HepG2 (cell line): ENCODE results near the gene ZBP1. TPM values are rescaled to one million over a fixed set of nuclear protein-coding genes. Genes with fewer than 3 reads are reported as not detected.

ENCODE experiments used
- CCDC6 ChIP-seq: sonication (generic); formaldehyde crosslinking; IDR thresholded peaks from 2 replicates; pipeline ENCODE4 v1.8.1; 2022; ENCODE audit warnings: mild to moderate bottlenecking, missing genetic modification reagents, moderate library complexity
- FOSL1 ChIP-seq: sonication (generic); formaldehyde crosslinking; IDR thresholded peaks from 2 replicates; pipeline ENCODE4 v1.9.0; 2021; ENCODE audit warnings: missing genetic modification reagents, borderline replicate concordance
- FOXP4 ChIP-seq: sonication (generic); formaldehyde crosslinking; IDR thresholded peaks from 2 replicates; pipeline ENCODE4 v1.4.0; 2020; ENCODE audit warnings: missing genetic modification reagents
- GMEB1 ChIP-seq: sonication (generic); formaldehyde crosslinking; IDR thresholded peaks from 2 replicates; pipeline ENCODE4 v1.5.1; 2020; ENCODE audit warnings: missing genetic modification reagents, mild to moderate bottlenecking, borderline replicate concordance
- MLX ChIP-seq: IDR thresholded peaks from 2 replicates; pipeline ENCODE4 v1.6.1; 2016
- PAXIP1 ChIP-seq: sonication (generic); formaldehyde crosslinking; conservative IDR thresholded peaks from 2 replicates; pipeline ENCODE4 v1.4.0; 2020; ENCODE audit warnings: mild to moderate bottlenecking, missing genetic modification reagents, moderate library complexity
- PITX1 ChIP-seq: sonication (generic); formaldehyde crosslinking; IDR thresholded peaks from 2 replicates; pipeline ENCODE4 v1.5.1; 2020; ENCODE audit warnings: mild to moderate bottlenecking, missing genetic modification reagents
- SKIL ChIP-seq: sonication (generic); formaldehyde crosslinking; IDR thresholded peaks from 2 replicates; pipeline ENCODE4 v1.8.0; 2022; ENCODE audit warnings: missing genetic modification reagents, mild to moderate bottlenecking, moderate library complexity, borderline replicate concordance
- STAG1 ChIP-seq: sonication (generic); formaldehyde crosslinking; IDR thresholded peaks from 2 replicates; pipeline ENCODE4 v1.4.0; 2020; ENCODE audit warnings: missing genetic modification reagents
- TOPORS ChIP-seq: sonication (generic); formaldehyde crosslinking; IDR thresholded peaks from 2 replicates; pipeline ENCODE4 v1.8.0; 2023; ENCODE audit warnings: mild to moderate bottlenecking, missing genetic modification reagents
- ZBTB20 ChIP-seq: sonication (generic); formaldehyde crosslinking; IDR thresholded peaks from 2 replicates; pipeline ENCODE4 v1.8.1; 2023; ENCODE audit warnings: missing genetic modification reagents, low read depth, mild to moderate bottlenecking, borderline replicate concordance
- ZFP36L2 ChIP-seq: sonication (generic); formaldehyde crosslinking; IDR thresholded peaks from 2 replicates; pipeline ENCODE4 v1.4.0; 2020; ENCODE audit warnings: missing genetic modification reagents
- ZFP62 ChIP-seq: sonication (generic); formaldehyde crosslinking; IDR thresholded peaks from 2 replicates; pipeline ENCODE4 v1.4.0; 2020; ENCODE audit warnings: missing genetic modification reagents
- ZNF232 ChIP-seq: sonication (generic); formaldehyde crosslinking; IDR thresholded peaks from 2 replicates; pipeline ENCODE4 v1.4.0; 2020; ENCODE audit warnings: missing genetic modification reagents, borderline replicate concordance
- ZNF33B ChIP-seq: sonication (generic); formaldehyde crosslinking; IDR thresholded peaks from 2 replicates; pipeline ENCODE4 v1.5.1; 2020; ENCODE audit warnings: mild to moderate bottlenecking, missing genetic modification reagents
- polyA plus RNA-seq, 8 experiments: library from polyadenylated mRNA; depleted of rRNA in 3 of 8; stranded (reverse) in 7 of 8; unstranded in 1 of 8; fragments of >200 nt; fragmentation: Illumina TruSeq in 4 of 8; extraction: Trizol in 4 of 8; gene quantifications; 2 replicates each; pipeline versions ENCODE4 v1.2.1 to v1.2.3, GENCODE V29; 2011 to 2016; ENCODE audit warnings: low read depth in 4 of 8, missing spikeins in 1 of 8, mixed read lengths in 1 of 8; ENCODE audit not compliant: insufficient read depth in 1 of 8
- total RNA-seq, 5 experiments: library from RNA; depleted of rRNA; stranded (reverse); fragments of >200 nt; fragmentation: Illumina TruSeq; extraction: Trizol; gene quantifications; 2 replicates each; pipeline ENCODE4 v1.2.3, GENCODE V29; 2016; ENCODE audit warnings: low read depth in 1 of 5

Gene ZBP1
- total and polyA plus RNA-seq, 2 of the 13 experiments (the other 11 are each of a cell fraction or from before 2014, with no cell fraction given) = not detected

- TF ChIP-seq SKIL (CRISPR knock-in tag) (peak; percentile 52; the same call in 1 of the 2 replicates), PAXIP1 (CRISPR knock-in tag) (peak; percentile 64), ZFP36L2 (CRISPR knock-in tag) (peak; percentile 19; the same call in 1 of the 2 replicates), PITX1 (CRISPR knock-in tag) (peak; percentile 51; the same call in 1 of the 2 replicates), ZNF33B (CRISPR knock-in tag) (0 out of 2 replicates have a peak, but pooled peaks have one; percentile 31), ZBTB20 (CRISPR knock-in tag) (peak; percentile 50; the same call in 1 of the 2 replicates), ZNF232 (CRISPR knock-in tag) (peak; percentile 15; the same call in 1 of the 2 replicates), GMEB1 (CRISPR knock-in tag) (peak; percentile 45), ZFP62 (CRISPR knock-in tag) (no peak), MLX (CRISPR knock-in tag) (no peak; the same call in none of the 2 replicates), STAG1 (peak; percentile 67), FOXP4 (no peak), FOSL1 (CRISPR knock-in tag) (no peak), CCDC6 (no peak), TOPORS (CRISPR knock-in tag) (no peak)
Observed at GRCh38 chr20:57582432-57583288, 37.6 kb downstream of the ZBP1 start (continued).
